HEK293T (cell line): ENCODE results near the gene GAD1.

Source experiments
- BHLHE40 ChIP-seq: fragments of 450-650 bp; IDR thresholded peaks from 2 replicates; pipeline ENCODE4 v1.6.1; 2016; ENCODE audit warnings: mild to moderate bottlenecking, moderate library complexity, borderline replicate concordance
- FOXK2 ChIP-seq: fragments of 450-650 bp; IDR thresholded peaks from 2 replicates; pipeline ENCODE4 v1.6.1; 2016; ENCODE audit warnings: mild to moderate bottlenecking
- FOXM1 ChIP-seq: fragments of 450-650 bp; IDR thresholded peaks from 2 replicates; pipeline ENCODE4 v1.6.1; 2017; ENCODE audit warnings: mild to moderate bottlenecking, borderline replicate concordance
- HDGF ChIP-seq: fragments of 450-650 bp; IDR thresholded peaks from 2 replicates; pipeline ENCODE4 v1.6.1; 2017; ENCODE audit warnings: antibody characterized with exemption, borderline replicate concordance
- PKNOX1 ChIP-seq: fragments of 450-650 bp; IDR thresholded peaks from 2 replicates; pipeline ENCODE4 v1.6.1; 2016
- ZNF384 ChIP-seq: fragments of 450-650 bp; IDR thresholded peaks from 2 replicates; pipeline ENCODE4 v1.6.1; 2016

- TF ChIP-seq FOXK2 (no peak), HDGF (no peak), BHLHE40 (no peak), PKNOX1 (no peak), FOXM1 (no peak), ZNF384 (no peak)
Measured at GRCh38 chr2:170828533-170828916, 11.8 kb downstream of the GAD1 start.
